Left renal cortex interstitium (tissue), 4 donors: ENCODE results near the gene NRM. TPM values are rescaled to one million over a fixed set of nuclear protein-coding genes. Genes with fewer than 3 reads are reported as not detected.

Source experiments
- polyA plus RNA-seq, 4 donors: library from polyadenylated mRNA; unstranded; fragments of 120-200 nt; gene quantifications; one replicate each; pipeline ENCODE4 v1.2.1, GENCODE V29; 2013; ENCODE audit not compliant: insufficient read length in 4 of 4

Gene NRM
- polyA plus RNA-seq, 4 donors = 30.0 to 44.4 (median 36.6) TPM

Other genes with a start within 250 kb of the NRM start
- 100 to 1,000 TPM in 3 of 4 donors, 10 to 100 TPM in 1; 94.3 to 137 (median 116) TPM for gene HLA-E, start 201.5 kb downstream of the NRM start, polyA plus RNA-seq
- gene GNL1, start 134.5 kb downstream of the NRM start, polyA plus RNA-seq = 100 to 1,000 TPM in 2 of 4 donors, 10 to 100 TPM in 2; 82.4 to 106 (median 101) TPM
- gene PRR3, start 133.7 kb downstream of the NRM start, polyA plus RNA-seq = 10 to 100 TPM; 26.7 to 41.2 (median 34.1) TPM
- 10 to 100 TPM; 66.8 to 79.0 (median 71.5) TPM for gene ABCF1, start 119.5 kb downstream of the NRM start, polyA plus RNA-seq
- gene PPP1R10, start 73.7 kb downstream of the NRM start, polyA plus RNA-seq = 10 to 100 TPM; 48.9 to 65.6 (median 52.5) TPM
- 10 to 100 TPM; 58.9 to 66.8 (median 62.2) TPM for gene MRPS18B, start 73.1 kb downstream of the NRM start, polyA plus RNA-seq
- 10 to 100 TPM; 26.8 to 67.5 (median 48.3) TPM for gene ATAT1, start 64.1 kb downstream of the NRM start, polyA plus RNA-seq
- 10 to 100 TPM; 18.1 to 28.9 (median 24.8) TPM for gene C6orf136, start 43.9 kb downstream of the NRM start, polyA plus RNA-seq
- 10 to 100 TPM; 38.7 to 54.4 (median 44.6) TPM for gene DHX16, start 18.0 kb downstream of the NRM start, polyA plus RNA-seq
- gene PPP1R18, start 4.3 kb downstream of the NRM start, polyA plus RNA-seq = 10 to 100 TPM; 32.3 to 40.7 (median 37.6) TPM
- gene MDC1, start 26.3 kb upstream of the NRM start, polyA plus RNA-seq = 10 to 100 TPM; 32.7 to 55.5 (median 43.6) TPM
- gene TUBB, start 29.4 kb upstream of the NRM start, polyA plus RNA-seq = 1,000 to 10,000 TPM; 1,069 to 1,330 (median 1,244) TPM
- 100 to 1,000 TPM; 141 to 148 (median 146) TPM for gene FLOT1, start 51.7 kb upstream of the NRM start, polyA plus RNA-seq
- gene IER3, start 53.6 kb upstream of the NRM start, polyA plus RNA-seq = 10 to 100 TPM; 19.0 to 29.8 (median 22.9) TPM
- gene DDR1, start 193.5 kb upstream of the NRM start, polyA plus RNA-seq = 100 to 1,000 TPM; 141 to 222 (median 177) TPM
- gene GTF2H4, start 217.2 kb upstream of the NRM start, polyA plus RNA-seq = 10 to 100 TPM; 35.3 to 60.7 (median 45.6) TPM
- gene VARS2, start 223.3 kb upstream of the NRM start, polyA plus RNA-seq = 10 to 100 TPM; 28.6 to 54.8 (median 40.8) TPM
- gene SFTA2, start 241.2 kb upstream of the NRM start, polyA plus RNA-seq = 1 to 10 TPM in 3 of 4 donors, under 1 TPM in 1; 0.95 to 1.3 (median 1.1) TPM
- under 1 TPM in 3 of 4 donors, not detected in 1; 0.07 to 0.13 (median 0.13) TPM for gene MUCL3, start 250.0 kb upstream of the NRM start, polyA plus RNA-seq